ENCODE data around the gene CDC42SE2. TPM values are rescaled to one million over a fixed set of nuclear protein-coding genes. Genes with fewer than 3 reads are reported as not detected.

The CDC42SE2 gene
- total and polyA plus RNA-seq, 2 of the 4 experiments (the other 2 are of a cell fraction), result 12.5 to 19.4 TPM

GRCh38 chr5:131361677-131362315 is 97.9 kb downstream of the CDC42SE2 start:
- H3K4me3 ChIP-seq (ENCODE audit: insufficient read depth, low read depth, low read length), result no peak overlapping the region
- H3K4ac ChIP-seq (ENCODE audit: low read depth, low read length), result no peak overlapping the region
- H4K8ac ChIP-seq (ENCODE audit: low read depth in 2 of 2, low read length in 2 of 2), result no peak overlapping the region; a peak in 1 of 4 replicates
- intact Hi-C loops (cut with micrococcal nuclease) (no loop called here), in situ Hi-C loops (cut with MboI; ENCODE audit: low sequenced_read_pairs) (no loop called here), dilution Hi-C loops (cut with HindIII; ENCODE audit: low sequenced_read_pairs, unreplicated experiment) (no loop called here)
- ChIA-PET CTCF (no interaction called here), POLR2A (ENCODE audit: unreplicated experiment) (no interaction called here)
- H3K18ac ChIP-seq (ENCODE audit: low read depth, low read length), result no peak overlapping the region
- no peak overlapping the region; the same call in 1 of the 2 replicates for H4K91ac ChIP-seq (ENCODE audit: insufficient read depth, low read depth, low read length)
- H4K20me1 ChIP-seq (ENCODE audit: insufficient read depth, low read length), result no peaks in the 10 kb centered on the region
- peaks cover 10% of the 10 kb centered on the region for H3K9me1 ChIP-seq (ENCODE audit: insufficient read depth, low read length)
- no peak overlapping the region for H2AK5ac ChIP-seq (ENCODE audit: low read depth, low read length)
- no peak overlapping the region for H4K5ac ChIP-seq (ENCODE audit: low read depth, low read length)
- H2BK15ac ChIP-seq (ENCODE audit: low read depth, low read length), result no peak overlapping the region
- H3K14ac ChIP-seq (replicated peaks; ENCODE audit: low read depth, low read length), result no peak overlapping the region
- H3K23ac ChIP-seq (ENCODE audit: low read depth, low read length), result no peak overlapping the region
- no peak overlapping the region for H2AFZ ChIP-seq (replicated peaks; ENCODE audit: low read length, poor library complexity)
- no peak overlapping the region for H3K56ac ChIP-seq (ENCODE audit: extremely low read depth, insufficient read depth, low read length)
- ATAC-seq (ENCODE audit: low read depth) (no peak), DNase-seq (no peak)
- no peak overlapping the region for H2BK20ac ChIP-seq (ENCODE audit: low read depth, low read length)
- H3K27ac ChIP-seq (ENCODE audit: insufficient read depth, low read length), result no peak overlapping the region
- H2BK5ac ChIP-seq (ENCODE audit: low read depth, low read length, poor library complexity, severe bottlenecking), result no peak overlapping the region
- H3K9ac ChIP-seq (ENCODE audit: low read depth, low read length), result no peak overlapping the region
- TF ChIP-seq NFE2L2 (IDR thresholded peaks at IDR 0.05; ENCODE audit: low read depth, low read length) (no peak), RCOR1 (IDR thresholded peaks at IDR 0.05; ENCODE audit: insufficient replicate concordance, low read length) (no peak), MAFK (IDR thresholded peaks at IDR 0.05; ENCODE audit: low read depth, low read length) (no peak), USF2 (IDR thresholded peaks at IDR 0.05; ENCODE audit: low read depth, low read length) (no peak), SMC3 (IDR thresholded peaks at IDR 0.05; ENCODE audit: low read depth, low read length) (no peak), ELK1 (IDR thresholded peaks at IDR 0.05; ENCODE audit: borderline replicate concordance, low read depth, low read length) (no peak), CTCF (conservative IDR thresholded peaks at IDR 0.05; ENCODE audit: low read depth, low read length) (no peak), CHD1 (IDR thresholded peaks at IDR 0.05; ENCODE audit: low read depth, low read length) (no peak), POLR2A (IDR thresholded peaks at IDR 0.05; ENCODE audit: low read depth, low read length) (no peak), CEBPB (IDR thresholded peaks at IDR 0.05; ENCODE audit: low read depth, low read length) (no peak), RFX5 (IDR thresholded peaks at IDR 0.05; ENCODE audit: low read depth, low read length) (no peak), BHLHE40 (IDR thresholded peaks at IDR 0.05; ENCODE audit: low read depth, low read length) (no peak), FOS (IDR thresholded peaks at IDR 0.05; ENCODE audit: low read depth, low read length) (no peak), MAZ (IDR thresholded peaks at IDR 0.05; ENCODE audit: borderline replicate concordance, low read depth, low read length) (no peak), MXI1 (IDR thresholded peaks at IDR 0.05; ENCODE audit: borderline replicate concordance, low read depth, low read length) (no peak), RAD21 (IDR thresholded peaks at IDR 0.05; ENCODE audit: low read length) (no peak)
- H2BK120ac ChIP-seq (ENCODE audit: low read depth, low read length), result no peak overlapping the region
- peaks cover 27 to 52% of the 10 kb centered on the region in 2 experiments for H3K79me1 ChIP-seq (ENCODE audit: low read depth in 1 of 2, low read length in 2 of 2)
- no peaks in the 10 kb centered on the region for H3K27me3 ChIP-seq (ENCODE audit: control insufficient read depth, insufficient read depth, low read length)
- WGBS, 2 experiments (ENCODE audit: extremely low coverage in 2 of 2, insufficient read length in 1 of 2), result 100% methylated on average over 3 of the region's 15 CpGs; no CpG with 5 or more reads in 1 of the 2 experiments
- no peak overlapping the region for H3K4me2 ChIP-seq (ENCODE audit: low read depth, low read length)
- no peak overlapping the region for H2AK9ac ChIP-seq (replicated peaks; ENCODE audit: low read depth, low read length, poor library complexity)
- BruUV-seq (replicated peaks), result no TSS peak
- H3K4me1 ChIP-seq (ENCODE audit: control insufficient read depth, insufficient read depth, low read length), result peaks cover 9% of the 10 kb centered on the region
- peaks cover 4% of the 10 kb centered on the region; the same call in 1 of the 2 replicates for H3K36me3 ChIP-seq (ENCODE audit: control insufficient read depth, insufficient read depth, low read length)
- no peaks in the 10 kb centered on the region for H3K9me3 ChIP-seq (ENCODE audit: control insufficient read depth, insufficient read depth, low read length)
